ENCODE results near the gene VAV2.

The VAV2 gene

DNA sequence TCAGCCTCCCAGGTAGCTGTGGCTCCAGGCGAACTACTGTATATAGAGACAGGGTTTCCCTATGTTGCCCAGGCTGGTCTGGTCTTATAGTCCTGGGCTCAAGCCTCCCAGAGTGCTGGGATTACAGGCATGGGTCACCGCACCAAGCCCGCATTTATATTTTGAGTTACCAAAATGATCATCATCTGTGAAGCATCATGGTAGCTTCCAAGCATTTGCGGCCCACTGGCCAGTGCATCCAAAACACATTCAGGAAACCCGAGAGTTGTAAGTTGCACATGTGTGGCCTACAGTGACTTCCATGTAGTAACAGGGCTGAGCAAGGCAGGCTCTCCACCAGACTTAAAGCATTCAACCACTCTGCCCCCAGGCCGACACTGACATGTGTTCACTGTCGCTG lies 35.4 kb upstream of the VAV2 start:
- no peak for DNase-seq (ENCODE audit: low read depth in 2 of 2)

- DNase-seq (ENCODE audit: low read depth in 2 of 2): no peak
Measured at GRCh38 chr9:134026981-134027380, 34.9 kb upstream of the VAV2 start.

GRCh38 chr9:134026581-134026980 lies 34.5 kb upstream of the VAV2 start:
- DNase-seq (ENCODE audit: low read depth in 2 of 2): no peak

DNA sequence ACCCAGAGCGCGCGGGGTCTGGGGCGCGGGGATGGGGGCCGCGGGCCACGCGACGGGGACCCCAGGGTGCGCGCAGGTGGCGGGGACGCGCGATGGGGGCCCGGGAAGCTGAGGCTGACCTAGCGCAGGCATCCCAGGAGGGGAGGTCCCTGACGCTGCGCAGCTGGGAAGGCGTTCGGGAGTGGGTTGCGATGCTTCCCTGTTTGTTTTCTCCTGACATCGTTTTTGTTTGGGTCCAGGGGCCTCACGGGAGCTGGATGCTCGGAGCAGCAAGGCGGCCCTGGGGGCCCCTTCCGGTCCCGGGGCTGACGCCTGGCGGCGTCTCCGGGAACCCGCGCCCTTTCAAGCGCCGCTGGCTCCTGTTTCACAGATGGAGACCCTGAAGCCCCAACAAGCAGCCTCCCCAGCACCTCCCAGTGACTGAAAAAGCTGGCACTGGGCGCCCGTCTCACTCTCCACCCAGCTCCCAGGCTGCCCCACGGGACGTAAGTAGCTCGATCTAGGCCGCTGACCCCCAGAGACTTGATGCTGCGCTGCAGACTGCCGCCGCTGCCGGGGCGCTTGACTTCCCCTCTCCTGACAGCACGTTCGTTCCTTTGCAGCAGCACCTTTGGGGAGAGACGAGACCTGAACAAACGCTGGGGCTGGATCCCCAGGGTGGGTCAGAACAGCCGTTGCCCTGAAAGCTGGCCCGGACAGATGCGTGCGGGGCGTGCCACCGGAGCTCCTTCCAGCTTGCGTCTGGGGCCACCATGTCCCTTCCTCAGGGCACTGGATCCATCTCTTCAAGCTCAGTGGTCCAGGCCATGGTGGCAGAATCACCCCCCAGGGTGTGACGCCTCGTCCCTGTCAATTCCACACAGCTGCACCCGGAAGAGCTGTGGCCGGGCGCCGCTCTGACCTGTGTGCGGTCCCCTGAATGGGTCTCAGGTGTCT lies 33.8 kb upstream of the VAV2 start:
- DNase-seq (ENCODE audit: low read depth in 2 of 2): peak; percentile 34 to 36

GRCh38 chr9:134024828-134025605 lies 32.9 kb upstream of the VAV2 start, which contains the start of gene BRD3OS:
TSS of gene BRD3OS (plus strand) at chr9:134025481. CDS start at chr9:134026748, 1,267 bp downstream.
- peak; percentile 88 to 92 for DNase-seq (ENCODE audit: low read depth in 2 of 2)

DNA sequence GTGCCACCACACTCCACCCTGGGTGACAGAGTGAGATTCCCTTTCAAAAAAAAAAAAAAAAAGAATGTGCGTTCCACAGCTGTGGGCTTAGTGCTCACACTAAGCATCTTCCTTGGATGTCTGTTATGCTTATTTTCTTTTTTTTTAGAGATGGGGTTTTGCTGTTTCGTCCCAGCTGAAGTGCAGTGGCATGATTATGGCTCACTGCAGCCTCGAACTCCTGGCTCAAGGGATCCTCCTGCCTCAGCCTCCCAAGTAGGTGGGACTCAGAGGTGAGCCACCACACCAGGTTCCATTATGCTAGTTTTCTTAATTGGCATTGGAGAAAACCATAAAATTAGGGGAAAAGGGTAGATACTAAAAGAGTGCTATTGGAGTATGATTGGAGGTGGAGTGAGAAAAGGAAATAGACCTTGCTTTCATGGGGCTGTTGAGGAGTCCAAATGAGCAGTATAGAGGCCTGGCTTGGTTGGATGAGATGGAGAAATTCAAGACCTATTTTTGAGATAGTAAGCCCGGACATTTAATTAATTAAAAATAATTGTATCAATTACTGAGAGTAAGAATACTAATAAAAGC lies 32.2 kb upstream of the VAV2 start:
- DNase-seq (ENCODE audit: low read depth in 2 of 2): no peak

DNA sequence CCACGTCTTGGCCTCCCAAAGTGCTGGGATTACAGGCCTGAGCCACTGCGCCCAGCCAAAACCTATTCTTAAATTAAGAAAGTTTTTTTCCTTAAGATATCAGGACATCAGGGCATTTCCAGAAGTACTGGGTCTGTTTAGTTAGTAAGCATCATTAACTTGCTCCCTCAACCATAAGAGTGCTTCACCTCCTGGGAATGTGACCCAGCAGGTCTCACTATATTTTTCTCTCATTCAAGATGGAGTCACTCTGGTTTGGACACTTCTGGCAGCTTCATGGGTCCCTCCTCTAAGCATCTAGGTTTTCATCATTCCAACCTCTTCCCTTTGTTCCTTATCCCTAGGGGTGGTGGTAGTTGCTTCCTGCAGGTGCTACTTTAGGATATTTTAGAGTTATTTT lies 22.8 kb upstream of the VAV2 start:
- DNase-seq (ENCODE audit: low read depth in 2 of 2): no peak

DNA sequence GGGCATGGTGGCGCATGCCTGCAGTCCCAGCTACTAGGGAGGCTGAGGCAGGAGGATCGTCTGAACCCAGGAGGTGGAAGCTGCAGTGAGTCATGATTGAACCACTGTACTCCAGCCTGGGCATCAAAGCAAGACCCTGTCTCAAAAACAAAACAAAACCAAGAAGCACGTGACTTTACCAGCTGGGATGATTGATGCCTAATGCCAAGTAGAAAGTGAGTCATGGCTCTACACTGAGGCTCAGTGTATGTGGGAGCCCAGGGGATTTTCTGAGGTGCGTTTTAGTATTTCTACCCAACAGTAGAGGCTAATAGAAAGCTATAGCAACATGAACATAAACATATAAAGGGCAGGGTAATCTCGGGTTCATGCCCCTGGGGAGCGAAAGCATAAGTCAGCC lies 19.3 kb upstream of the VAV2 start:
- DNase-seq (ENCODE audit: low read depth in 2 of 2): no peak

DNA sequence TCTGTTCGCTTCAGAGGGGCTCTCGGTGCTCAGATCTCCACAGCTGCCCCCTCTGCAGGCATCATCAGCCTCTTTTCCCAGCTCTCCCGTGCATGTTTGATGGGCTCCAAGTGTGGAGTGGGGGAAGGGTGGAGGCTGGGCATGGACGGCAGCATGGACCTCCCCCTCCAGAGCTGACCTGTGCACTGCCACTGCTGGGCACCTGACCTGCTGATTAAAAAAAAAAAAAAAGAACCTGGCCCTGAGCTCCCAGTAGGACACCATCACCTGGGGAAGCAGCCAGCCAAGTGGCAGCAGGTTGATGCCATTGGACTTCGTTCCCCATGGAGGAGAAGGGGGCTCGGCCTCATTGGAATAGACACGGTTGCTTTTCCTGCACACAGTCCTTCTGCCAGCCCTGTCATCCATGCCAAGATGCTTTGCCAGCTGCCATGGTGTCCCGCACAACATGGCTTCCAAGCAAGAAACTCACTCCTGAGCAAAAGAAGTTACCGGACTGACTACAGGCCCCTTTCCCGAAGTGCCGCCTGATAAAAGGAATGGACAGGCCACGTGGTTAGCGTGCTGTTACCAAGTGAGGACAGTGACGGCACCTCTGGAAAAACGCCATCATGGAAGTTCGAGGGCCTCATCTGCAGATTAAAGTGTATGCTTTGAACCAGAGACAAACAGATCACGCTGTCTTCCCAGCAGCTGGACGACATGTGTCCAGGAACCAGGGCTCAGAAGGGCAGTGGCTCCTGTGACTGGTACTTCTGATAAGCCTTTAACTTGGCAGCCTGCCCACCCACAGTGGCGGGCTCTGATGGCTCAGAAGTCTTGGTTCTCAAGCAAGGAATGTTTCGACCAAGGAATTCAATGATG lies 18.4 kb upstream of the VAV2 start:
- DNase-seq (ENCODE audit: low read depth in 2 of 2): no peak

GRCh38 chr9:134007571-134007970 lies 15.4 kb upstream of the VAV2 start:
- no peak for DNase-seq (ENCODE audit: low read depth in 2 of 2)

- no peak for DNase-seq (ENCODE audit: low read depth in 2 of 2)
Measured at GRCh38 chr9:134007150-134007549, 15.0 kb upstream of the VAV2 start.

DNA sequence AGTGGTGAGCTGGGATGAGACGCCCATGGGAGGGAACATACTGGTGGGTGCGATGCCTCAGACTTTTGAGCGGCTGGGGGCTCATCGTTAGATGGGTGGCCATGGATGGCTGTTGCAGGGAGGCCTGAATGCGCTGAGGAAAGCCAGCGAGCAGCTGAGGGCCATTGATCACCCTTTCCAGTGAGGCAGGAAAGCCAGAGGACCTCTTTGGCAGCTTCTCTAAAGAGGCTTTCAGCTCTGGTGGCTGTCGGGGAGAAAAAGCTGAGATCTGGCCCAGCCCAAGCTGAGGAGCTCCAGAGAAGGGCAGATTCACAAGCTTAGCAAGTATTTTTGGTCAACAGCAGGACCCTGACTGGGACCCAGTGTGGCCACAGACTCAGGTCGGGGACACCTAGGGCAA lies 13.3 kb upstream of the VAV2 start:
- DNase-seq (ENCODE audit: low read depth in 2 of 2): no peak

DNA sequence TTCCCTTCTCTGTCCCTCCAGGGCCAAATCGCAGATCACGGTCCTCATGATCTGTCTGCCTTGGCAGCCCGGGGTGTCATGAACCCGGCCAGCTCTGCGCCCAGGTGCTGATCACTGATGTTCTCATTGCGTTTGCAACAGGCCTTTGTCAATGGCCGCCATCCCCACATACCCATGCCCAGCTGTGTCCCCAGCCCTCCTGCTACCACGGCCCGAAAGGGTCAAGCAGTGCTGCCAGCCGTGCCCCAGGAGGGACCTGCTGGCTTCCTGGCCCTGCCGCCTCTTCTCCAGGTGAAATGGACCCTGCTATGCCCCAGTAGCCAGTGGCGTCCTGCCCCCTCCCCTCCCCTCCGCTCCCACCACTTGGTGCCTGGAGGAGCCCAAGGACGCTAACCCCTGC lies 12.8 kb upstream of the VAV2 start:
- no peak for DNase-seq (ENCODE audit: low read depth in 2 of 2)

GRCh38 chr9:134004131-134004873 lies 12.2 kb upstream of the VAV2 start:
- DNase-seq (ENCODE audit: low read depth in 2 of 2): no peak

- DNase-seq (ENCODE audit: low read depth in 2 of 2): no peak
Measured at GRCh38 chr9:134003237-134003636, 11.1 kb upstream of the VAV2 start.

- no peak for DNase-seq (ENCODE audit: low read depth in 2 of 2)
Measured at GRCh38 chr9:134002796-134003195, 10.7 kb upstream of the VAV2 start.

DNA sequence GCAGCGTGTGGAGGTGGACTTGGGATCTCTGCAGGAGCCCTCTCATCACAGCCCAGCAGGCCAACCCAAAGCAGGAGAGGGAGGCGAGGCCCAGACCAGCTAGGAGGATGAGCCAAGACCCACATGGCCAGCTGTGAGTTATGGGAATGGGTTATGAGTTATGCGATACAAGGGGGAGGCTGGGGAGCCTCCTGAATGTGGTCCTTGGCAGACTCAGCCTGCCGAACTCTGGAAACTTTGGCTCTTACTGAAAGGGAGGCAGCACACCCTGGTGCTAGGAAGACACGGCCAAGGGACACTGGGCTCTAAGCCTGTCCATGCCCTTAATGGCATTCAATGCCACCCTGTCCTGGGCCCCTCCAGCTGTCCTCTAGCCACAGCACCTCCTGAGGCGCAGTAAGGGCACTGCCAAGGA lies 7.7 kb upstream of the VAV2 start:
- no peak for DNase-seq (ENCODE audit: low read depth in 2 of 2)

- no peak for DNase-seq (ENCODE audit: low read depth in 2 of 2)
Measured at GRCh38 chr9:133998915-133999595, 6.9 kb upstream of the VAV2 start.

DNA sequence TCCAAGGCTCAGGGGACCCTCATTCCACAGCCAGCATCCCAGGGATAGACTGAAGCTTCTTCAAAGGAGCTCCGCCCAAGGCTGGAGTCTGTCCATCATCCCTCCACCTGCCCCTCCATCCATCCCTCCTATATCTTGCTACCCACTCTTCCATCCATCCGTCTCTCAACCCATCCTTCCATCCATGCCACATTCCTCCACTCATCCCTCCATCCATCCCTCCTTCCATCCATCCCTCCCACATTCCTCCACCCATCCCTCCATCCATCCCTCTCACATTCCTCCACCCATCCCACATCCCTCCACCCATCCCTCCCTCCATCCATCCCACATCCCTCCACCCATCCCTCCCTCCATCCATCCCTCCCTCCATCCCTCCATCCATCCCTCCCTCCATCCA lies 5.5 kb upstream of the VAV2 start:
- no peak for DNase-seq (ENCODE audit: low read depth in 2 of 2)

Measured in stimulated activated CD8-positive, alpha-beta memory T cell treated with anti-CD3 and anti-CD28 coated beads, Interleukin-15, amount 100 ng/mL, for 48 hours (primary cell).